ENCODE results near the gene TOP2B.

GRCh38 chr3:25574172-25574765 lies 90.4 kb downstream of the TOP2B start:
- TF ChIP-seq CTCF (IDR thresholded peaks at IDR 0.05) (no peak), POLR2AphosphoS5 (IDR thresholded peaks at IDR 0.05) (no peak), POLR2A (IDR thresholded peaks at IDR 0.05) (no peak), EP300 (IDR thresholded peaks at IDR 0.05) (no peak)
